Stimulated activated CD4-positive, alpha-beta T cell treated with anti-CD3 and anti-CD28 coated beads, TNF-alpha, amount 100 ng/mL, for 24 hours (primary cell): ENCODE results near the gene CHST12.
A peak's percentile ranks its signal among the peaks of the same experiment; 100 is the strongest.
"Not testable (repeated sequence)": the region's sequence is repeated elsewhere in the genome, so short reads cannot be mapped to it uniquely, and the experiment has no call there.

ENCODE experiments used
- DNase-seq, 3 experiments: peaks; one replicate each; pipeline ENCODE4 v3.0.0-alpha.2; 2020; ENCODE audit warnings: low read depth in 3 of 3

CHST12 gene

GRCh38 chr7:2460188-2460587, 56.8 kb downstream of the CHST12 start:
- no peak for DNase-seq

GRCh38 chr7:2460641-2461040, 57.2 kb downstream of the CHST12 start:
- DNase-seq: no peak

GRCh38 chr7:2461268-2462026, 58.0 kb downstream of the CHST12 start:
- no peak for DNase-seq

GRCh38 chr7:2462731-2463130, 59.3 kb downstream of the CHST12 start:
- DNase-seq: no peak

- no peak for DNase-seq
Observed at GRCh38 chr7:2465928-2466327, 62.5 kb downstream of the CHST12 start.

- DNase-seq: no peak
Observed at GRCh38 chr7:2466675-2467074, 63.3 kb downstream of the CHST12 start.

GRCh38 chr7:2468227-2468626, 64.8 kb downstream of the CHST12 start:
- DNase-seq: no peak

- not testable (repeated sequence) for DNase-seq
Observed at GRCh38 chr7:2469460-2470203, 66.2 kb downstream of the CHST12 start.

- DNase-seq: no peak
Observed at GRCh38 chr7:2470204-2471021, 67.0 kb downstream of the CHST12 start.

GRCh38 chr7:2471022-2471329, 67.6 kb downstream of the CHST12 start:
- DNase-seq: no peak

GRCh38 chr7:2471396-2471795, 68.0 kb downstream of the CHST12 start:
- no peak for DNase-seq

GRCh38 chr7:2472739-2473138, 69.3 kb downstream of the CHST12 start:
- DNase-seq: no peak

GRCh38 chr7:2473496-2474180, 70.2 kb downstream of the CHST12 start:
- no peak for DNase-seq

- DNase-seq: no peak
Observed at GRCh38 chr7:2474224-2474623, 70.8 kb downstream of the CHST12 start.

GRCh38 chr7:2474813-2475677, 71.6 kb downstream of the CHST12 start:
- no peak for DNase-seq

GRCh38 chr7:2475678-2476015, 72.2 kb downstream of the CHST12 start:
- DNase-seq: no peak

- no peak for DNase-seq
Observed at GRCh38 chr7:2476298-2476697, 72.9 kb downstream of the CHST12 start, which contains the start of gene GRIFIN. Gene GRIFIN, minus strand, starts transcription at chr7:2476398. Its CDS starts 15 bp downstream, at chr7:2476383.

- no peak for DNase-seq
Observed at GRCh38 chr7:2476776-2477446, 73.5 kb downstream of the CHST12 start.

- DNase-seq: peak in 1 of 3 experiments; percentile 55
Observed at GRCh38 chr7:2477447-2478398, 74.3 kb downstream of the CHST12 start.
